ENCODE data around the gene RHCE.
"Not testable (repeated sequence)": the region's sequence is repeated elsewhere in the genome, so short reads cannot be mapped to it uniquely, and the experiment has no call there.

DNA sequence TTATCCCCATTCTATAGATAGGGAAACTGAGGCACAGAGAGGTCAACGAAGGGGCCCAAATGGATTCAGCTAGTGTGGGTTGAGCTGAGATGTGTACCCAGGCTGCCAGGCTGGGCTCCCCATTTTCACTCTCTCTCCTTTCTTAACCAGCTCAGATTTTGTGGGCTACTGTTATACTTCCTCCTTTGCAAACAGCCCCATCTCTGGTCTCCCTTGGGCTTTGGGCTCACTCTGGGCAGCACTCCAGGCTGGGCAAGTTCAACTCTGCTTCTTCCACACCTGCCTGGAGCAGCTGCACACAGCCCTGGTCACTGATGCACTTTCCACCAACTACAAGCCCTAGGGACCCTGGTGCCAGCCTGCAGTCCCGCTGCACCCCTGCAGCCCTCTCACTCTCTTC, 22.5 kb downstream of the RHCE start:
- TF ChIP-seq, protein P1, sequence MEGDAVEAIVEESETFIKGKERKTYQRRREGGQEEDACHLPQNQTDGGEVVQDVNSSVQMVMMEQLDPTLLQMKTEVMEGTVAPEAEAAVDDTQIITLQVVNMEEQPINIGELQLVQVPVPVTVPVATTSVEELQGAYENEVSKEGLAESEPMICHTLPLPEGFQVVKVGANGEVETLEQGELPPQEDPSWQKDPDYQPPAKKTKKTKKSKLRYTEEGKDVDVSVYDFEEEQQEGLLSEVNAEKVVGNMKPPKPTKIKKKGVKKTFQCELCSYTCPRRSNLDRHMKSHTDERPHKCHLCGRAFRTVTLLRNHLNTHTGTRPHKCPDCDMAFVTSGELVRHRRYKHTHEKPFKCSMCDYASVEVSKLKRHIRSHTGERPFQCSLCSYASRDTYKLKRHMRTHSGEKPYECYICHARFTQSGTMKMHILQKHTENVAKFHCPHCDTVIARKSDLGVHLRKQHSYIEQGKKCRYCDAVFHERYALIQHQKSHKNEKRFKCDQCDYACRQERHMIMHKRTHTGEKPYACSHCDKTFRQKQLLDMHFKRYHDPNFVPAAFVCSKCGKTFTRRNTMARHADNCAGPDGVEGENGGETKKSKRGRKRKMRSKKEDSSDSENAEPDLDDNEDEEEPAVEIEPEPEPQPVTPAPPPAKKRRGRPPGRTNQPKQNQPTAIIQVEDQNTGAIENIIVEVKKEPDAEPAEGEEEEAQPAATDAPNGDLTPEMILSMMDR (IDR thresholded peaks at IDR 0.05; ENCODE audit: poor library complexity) = not testable (repeated sequence)
- not testable (repeated sequence) for TF ChIP-seq EZH2 (IDR thresholded peaks at IDR 0.05; ENCODE audit: borderline replicate concordance)
